Stimulated activated CD8-positive, alpha-beta memory T cell treated with anti-CD3 and anti-CD28 coated beads, Interleukin-2, amount 100 ng/mL, for 1 hour (primary cell): ENCODE measurements around the gene CHST15.

Experiments
- DNase-seq, 2 donors: peaks; one replicate each; pipeline ENCODE4 v3.0.0-alpha.2; 2020; ENCODE audit warnings: low read depth in 2 of 2

CHST15 gene

GRCh38 chr10:123998197-123999141 is 94.9 kb downstream of the CHST15 start:
- no peak for DNase-seq

- no peak for DNase-seq
Observed at GRCh38 chr10:123997486-123998196, 95.8 kb downstream of the CHST15 start.

- no peak for DNase-seq
Observed at GRCh38 chr10:123997013-123997412, 96.4 kb downstream of the CHST15 start.

DNA sequence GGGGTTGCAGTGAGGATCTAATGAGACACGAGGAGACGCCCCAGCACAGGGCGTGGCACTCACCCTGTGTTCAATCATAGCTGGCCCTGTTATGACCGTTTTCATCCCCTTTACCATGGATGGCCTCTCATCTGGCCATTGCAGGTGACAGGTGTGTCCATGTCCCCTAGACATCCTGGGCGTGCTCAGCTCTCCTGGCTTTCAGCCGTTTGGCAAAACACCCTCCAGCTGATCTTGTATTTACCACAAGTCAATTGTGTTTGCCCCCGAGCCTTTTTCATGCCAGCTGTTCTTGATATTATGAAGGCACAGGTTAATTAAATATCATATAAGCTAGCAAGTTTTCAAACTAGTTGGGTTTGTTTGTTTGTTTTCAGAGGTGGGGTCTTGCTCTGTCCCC is 97.1 kb downstream of the CHST15 start:
- no peak for DNase-seq

- no peak for DNase-seq
Observed at GRCh38 chr10:123995461-123996131, 97.8 kb downstream of the CHST15 start.

GRCh38 chr10:123995082-123995460 is 98.3 kb downstream of the CHST15 start:
- no peak for DNase-seq

GRCh38 chr10:123994417-123995081 is 98.8 kb downstream of the CHST15 start:
- peak; percentile 61 for DNase-seq

DNA sequence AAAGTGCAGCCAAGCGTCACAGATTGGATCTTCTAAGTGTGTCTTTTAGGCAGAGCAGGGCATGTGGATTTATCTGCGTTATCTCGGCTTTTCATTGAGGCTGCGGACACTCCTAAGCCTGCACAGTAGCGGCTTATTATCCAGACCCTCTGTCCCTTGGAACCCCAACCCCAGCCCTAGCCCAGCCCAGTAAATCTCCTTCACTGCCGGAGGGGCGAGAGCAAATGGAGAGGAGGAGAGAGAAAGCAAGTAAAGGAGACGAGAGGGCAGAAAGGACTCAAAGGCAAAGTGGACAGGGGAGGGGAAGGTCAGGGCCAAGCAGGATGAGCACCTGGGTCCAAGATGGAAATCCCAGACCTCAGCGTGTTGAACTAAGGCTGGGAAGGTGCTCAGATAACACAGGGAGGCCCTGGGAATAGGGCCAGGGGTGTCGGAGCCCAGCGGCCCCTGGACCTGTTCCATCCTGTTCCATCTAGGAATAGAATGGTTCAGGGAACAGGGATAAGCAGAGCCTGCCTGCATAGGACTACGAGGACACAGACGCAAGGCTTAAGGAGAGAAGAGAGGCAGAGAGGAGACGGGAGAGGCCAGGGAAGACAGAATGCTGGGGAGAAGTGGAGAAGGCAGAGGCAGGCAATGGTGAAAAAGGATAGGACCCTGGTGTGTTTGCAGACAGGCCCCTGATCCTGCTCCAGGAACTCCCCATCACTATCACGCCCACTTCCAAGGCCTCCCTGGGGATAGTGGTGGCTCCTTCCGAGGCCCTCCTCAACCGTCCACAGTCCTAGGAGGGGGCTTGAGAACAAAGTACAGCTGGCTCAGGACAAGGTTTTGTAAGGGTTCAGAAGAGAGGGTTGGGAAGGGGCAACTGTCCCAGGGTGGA is 99.6 kb downstream of the CHST15 start:
- no peak for DNase-seq

- DNase-seq: no peak
Observed at GRCh38 chr10:123991611-123992570, 101.5 kb downstream of the CHST15 start.

DNA sequence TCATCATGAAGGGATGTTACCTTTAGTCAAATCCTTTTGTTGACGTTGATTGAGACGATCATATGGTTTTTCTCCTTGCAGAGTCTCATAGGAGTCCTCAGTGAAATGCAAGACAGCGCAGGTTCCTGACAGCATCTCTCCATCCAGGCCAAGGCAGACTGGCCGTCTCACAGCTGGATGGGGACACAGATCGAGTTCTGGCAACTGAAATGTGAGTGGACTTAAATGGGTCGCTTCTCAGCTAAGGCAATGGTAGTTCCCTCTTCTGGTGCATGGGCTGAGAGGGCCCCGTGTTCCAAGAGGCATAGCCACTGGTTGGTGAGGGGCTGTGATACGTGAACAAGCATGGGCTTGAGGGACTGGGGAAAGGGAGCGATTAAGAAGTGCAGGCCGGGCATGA is 102.5 kb downstream of the CHST15 start:
- DNase-seq: no peak

DNA sequence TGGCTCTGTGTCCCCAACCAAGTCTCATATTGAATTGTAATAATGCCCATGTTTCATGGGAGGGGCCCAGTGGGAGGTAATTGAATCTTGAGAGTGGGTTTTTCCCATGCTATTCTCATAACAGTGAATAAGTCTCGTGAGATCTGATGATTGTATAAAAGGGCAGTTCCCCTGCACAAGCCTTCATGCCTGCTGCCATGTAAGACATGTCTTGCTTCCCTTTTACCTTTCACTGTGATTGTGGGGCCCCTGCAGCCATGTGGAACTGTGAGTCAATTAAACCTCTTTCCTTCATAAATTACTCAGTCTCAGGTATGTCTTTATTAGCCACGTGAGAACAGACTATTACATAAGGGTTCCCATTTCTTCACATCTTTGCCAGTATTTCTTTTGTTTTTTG is 104.7 kb downstream of the CHST15 start:
- DNase-seq: no peak

DNA sequence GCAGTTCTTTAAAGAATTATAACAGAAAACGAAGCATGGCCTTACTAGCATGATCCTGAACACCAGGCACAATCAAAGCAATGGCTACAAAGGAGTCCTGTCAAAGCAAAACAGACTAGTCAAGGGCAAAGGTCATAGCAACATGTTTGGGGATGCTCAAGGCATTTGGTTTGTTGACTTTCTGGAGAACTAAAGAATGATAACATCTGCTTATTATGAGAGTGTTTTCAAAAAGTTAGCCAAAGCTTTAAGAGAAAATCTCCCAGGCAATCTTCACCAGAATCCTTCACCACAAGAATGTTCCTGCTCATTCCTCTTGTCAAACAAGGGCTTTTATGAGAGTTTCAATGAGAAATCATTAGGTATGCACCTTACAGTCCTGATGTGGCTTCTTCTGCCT is 106.7 kb downstream of the CHST15 start:
- no peak for DNase-seq

DNA sequence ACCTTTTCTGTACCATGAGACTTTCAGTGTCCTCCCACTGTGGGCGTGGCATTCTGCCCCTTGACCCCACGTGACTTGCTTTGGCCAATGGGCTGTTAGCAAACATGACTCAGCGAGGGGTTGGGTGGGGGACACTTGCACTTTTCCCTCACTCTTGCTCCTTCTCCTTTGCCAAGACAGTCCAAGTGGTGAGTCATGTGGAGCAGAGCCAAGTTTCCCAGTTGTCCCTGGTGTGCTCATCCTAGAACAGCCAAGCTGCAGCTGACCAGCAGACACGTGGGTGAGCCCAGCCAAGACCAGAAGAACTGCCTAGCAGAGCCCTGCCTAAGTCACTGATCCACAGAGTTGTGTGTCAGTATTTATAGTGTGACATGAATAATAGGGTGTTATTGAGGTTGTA is 119.0 kb downstream of the CHST15 start:
- no peak for DNase-seq

- no peak for DNase-seq
Observed at GRCh38 chr10:123972481-123973401, 120.7 kb downstream of the CHST15 start.

DNA sequence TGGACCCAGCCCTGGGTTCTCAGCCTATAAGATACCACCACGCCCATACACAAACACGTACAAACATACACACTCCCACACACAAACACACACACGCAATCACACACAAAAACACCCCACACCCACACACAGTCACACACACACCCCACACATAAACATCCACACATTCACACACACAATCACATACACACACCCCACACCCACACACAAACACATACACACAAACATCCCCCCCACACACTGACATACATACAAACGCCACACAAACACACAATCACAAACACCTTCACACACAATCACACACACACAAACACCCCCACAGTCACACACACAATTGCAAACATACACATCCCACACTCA is 122.5 kb downstream of the CHST15 start:
- DNase-seq: no peak

GRCh38 chr10:123970207-123970926 is 123.0 kb downstream of the CHST15 start:
- no peak for DNase-seq

GRCh38 chr10:123967626-123968243 is 125.7 kb downstream of the CHST15 start:
- no peak for DNase-seq

DNA sequence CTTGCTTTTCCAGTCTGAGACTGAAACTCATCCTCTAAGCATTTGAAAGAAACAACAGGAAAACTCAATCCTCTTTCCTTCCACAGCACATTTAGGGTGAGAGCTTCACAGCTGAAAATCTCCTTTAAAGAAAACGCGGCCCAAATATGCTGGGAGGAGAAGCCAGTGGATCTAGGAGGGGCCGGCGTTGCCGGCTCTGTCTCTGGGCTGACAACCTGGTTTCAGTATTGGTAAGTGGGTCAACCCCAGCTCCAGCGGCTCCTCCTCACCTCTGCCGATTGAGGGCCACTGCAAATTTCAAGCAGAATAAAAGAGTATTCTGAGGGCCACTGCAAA is 126.5 kb downstream of the CHST15 start:
- no peak for DNase-seq
